ENCODE data around the gene RFPL2. TPM values are rescaled to one million over a fixed set of nuclear protein-coding genes. Genes with fewer than 3 reads are reported as not detected.
"Not testable (repeated sequence)": the region's sequence is repeated elsewhere in the genome, so short reads cannot be mapped to it uniquely, and the experiment has no call there.

Gene RFPL2
- polyA plus RNA-seq, 4 donors, result 0.10 to 0.19 TPM; not detected in 2

DNA sequence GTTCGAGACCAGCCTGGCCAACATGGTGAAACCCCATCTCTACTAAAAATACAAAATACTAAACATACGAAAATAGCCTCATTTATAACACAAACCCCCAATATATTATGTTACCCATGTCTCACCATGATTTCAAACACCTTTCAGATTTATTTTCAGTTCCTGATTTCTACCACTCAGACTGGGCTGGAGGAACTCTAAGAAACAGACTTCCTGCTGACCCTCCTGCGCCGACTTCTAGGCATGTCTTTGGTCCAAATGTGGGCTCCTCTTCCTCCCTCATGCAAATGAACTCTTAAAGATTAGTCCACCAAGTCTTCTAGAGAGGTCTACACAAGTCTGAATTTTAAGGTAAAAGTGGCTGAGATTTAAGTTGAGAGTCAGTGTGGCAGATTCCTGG lies 56.5 kb downstream of the RFPL2 start:
- not testable (repeated sequence) for H3K4me3 ChIP-seq (ENCODE audit: low read depth in 1 of 3, low read length in 3 of 3); H3K36me3 ChIP-seq (ENCODE audit: control insufficient read depth in 3 of 3, insufficient read depth in 2 of 3, low read depth in 1 of 3, low read length in 3 of 3); H3K9me3 ChIP-seq (ENCODE audit: control insufficient read depth in 2 of 2, insufficient read depth in 1 of 2, low read depth in 1 of 2, low read length in 1 of 2); H3K27me3 ChIP-seq (ENCODE audit: control insufficient read depth in 3 of 3, insufficient read depth in 3 of 3, low read length in 3 of 3); H3K27ac ChIP-seq (ENCODE audit: low read depth in 1 of 3, low read length in 2 of 3); FAIRE-seq; H3K4me1 ChIP-seq (ENCODE audit: control insufficient read depth in 3 of 3, insufficient read depth in 2 of 3, low read depth in 1 of 3, low read length in 2 of 3); DNase-seq
- 84 to 96% (median 87%) methylated on average over 4 of the region's 4 CpGs for WGBS, 3 donors

DNA sequence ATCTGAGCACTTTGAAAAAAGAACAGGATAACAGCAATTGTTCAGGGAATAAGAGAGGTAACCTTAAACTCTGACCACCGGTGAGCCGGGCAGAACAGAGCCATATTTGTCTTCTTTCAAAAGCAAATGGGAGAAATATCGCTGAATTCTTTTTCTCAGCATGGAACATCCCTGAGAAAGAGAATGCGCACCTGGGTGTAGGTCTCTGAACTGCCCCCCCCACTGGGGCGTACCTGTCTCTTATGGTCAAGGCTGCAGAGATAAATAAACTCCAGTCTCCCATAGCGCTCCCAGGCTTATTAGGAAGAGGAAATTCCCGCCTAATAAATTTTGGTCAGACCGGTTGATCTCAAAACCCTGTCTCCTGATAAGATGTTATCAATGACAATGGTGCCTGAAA lies 57.7 kb downstream of the RFPL2 start:
- H3K4me3 ChIP-seq (ENCODE audit: low read depth in 1 of 3, low read length in 3 of 3); DNase-seq; H3K27ac ChIP-seq (ENCODE audit: low read depth in 1 of 3, low read length in 2 of 3); FAIRE-seq; H3K9me3 ChIP-seq (ENCODE audit: control insufficient read depth in 2 of 2, insufficient read depth in 1 of 2, low read depth in 1 of 2, low read length in 1 of 2); H3K36me3 ChIP-seq (ENCODE audit: control insufficient read depth in 3 of 3, insufficient read depth in 2 of 3, low read depth in 1 of 3, low read length in 3 of 3); H3K4me1 ChIP-seq (ENCODE audit: control insufficient read depth in 3 of 3, insufficient read depth in 2 of 3, low read depth in 1 of 3, low read length in 2 of 3); H3K27me3 ChIP-seq (ENCODE audit: control insufficient read depth in 3 of 3, insufficient read depth in 3 of 3, low read length in 3 of 3): not testable (repeated sequence)
- WGBS, 3 donors, result 89 to 95% (median 92%) methylated on average over 7 to 8 of the region's 8 CpGs

DNA sequence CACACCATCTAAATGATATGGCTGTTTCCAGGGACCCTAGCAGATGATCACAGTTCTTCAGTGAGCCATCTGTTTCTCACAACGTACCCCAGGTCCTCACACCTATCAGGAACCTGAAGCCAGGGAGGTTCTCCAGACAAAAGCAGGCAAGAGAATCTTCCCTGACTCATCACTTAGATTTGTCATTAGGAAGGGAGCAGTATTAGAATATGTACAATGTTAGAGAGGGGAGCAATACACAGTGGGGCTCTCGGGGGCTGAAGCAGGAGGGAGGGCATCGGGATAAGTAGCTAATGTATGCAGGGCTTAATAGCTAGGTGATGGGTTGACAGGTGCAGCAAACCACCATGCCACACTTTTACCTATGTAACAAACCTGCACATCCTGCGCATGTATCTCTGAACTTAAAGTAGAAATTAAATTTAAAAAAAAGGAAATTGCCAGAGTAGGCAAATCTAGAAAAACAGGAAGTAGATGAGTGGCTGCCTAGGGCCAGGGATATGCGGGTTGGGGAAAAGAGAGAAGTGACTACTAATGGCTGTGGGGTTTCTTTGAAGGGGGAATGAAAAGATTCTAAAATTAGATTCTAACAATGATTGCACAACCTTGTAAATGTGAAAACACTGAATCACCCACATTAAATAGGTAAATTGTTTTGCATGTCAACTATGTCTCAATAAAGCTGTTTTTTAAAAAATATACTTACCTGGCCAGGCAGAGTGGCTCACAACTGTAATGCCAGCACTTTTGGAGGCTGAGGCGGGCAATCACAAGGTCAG lies 60.2 kb downstream of the RFPL2 start:
- Histone ChIP-seq H3K9me3 (ENCODE audit: control insufficient read depth in 2 of 2, insufficient read depth in 1 of 2, low read depth in 1 of 2, low read length in 1 of 2) (peaks cover 0 to 3% of the 10 kb centered on the region in 2 donors), H3K4me1 (ENCODE audit: control insufficient read depth in 3 of 3, insufficient read depth in 2 of 3, low read depth in 1 of 3, low read length in 2 of 3) (no peaks in the 10 kb centered on the region), H3K27me3 (ENCODE audit: control insufficient read depth in 3 of 3, insufficient read depth in 3 of 3, low read length in 3 of 3) (no peaks in the 10 kb centered on the region), H3K4me3 (ENCODE audit: low read depth in 1 of 3, low read length in 3 of 3) (no peak overlapping the region), H3K36me3 (ENCODE audit: control insufficient read depth in 3 of 3, insufficient read depth in 2 of 3, low read depth in 1 of 3, low read length in 3 of 3) (no peaks in the 10 kb centered on the region), H3K27ac (ENCODE audit: low read depth in 1 of 3, low read length in 2 of 3) (no peak overlapping the region)
- 57 to 75% (median 74%) methylated on average over 6 of the region's 6 CpGs for WGBS, 3 donors
- DNase-seq (no peak), FAIRE-seq (no peak)

DNA sequence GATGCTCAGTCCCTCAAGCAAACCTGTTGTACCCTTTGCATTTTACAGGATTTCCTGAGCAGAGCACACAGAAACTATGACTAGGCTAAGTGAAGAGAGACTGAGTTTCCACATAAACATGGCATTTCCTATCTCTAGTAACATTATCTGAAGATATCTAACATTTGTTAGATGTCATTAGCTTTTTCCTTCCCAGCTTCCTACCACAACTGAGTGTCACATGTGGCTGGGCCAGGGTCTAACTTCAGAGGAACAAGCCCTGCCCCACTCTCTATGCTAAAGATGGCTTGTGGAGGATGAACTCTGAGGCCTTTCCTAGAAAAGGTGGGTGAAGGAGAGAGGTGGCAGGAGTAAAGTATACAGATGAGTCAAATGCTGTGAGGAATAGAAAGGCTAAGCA lies 62.3 kb downstream of the RFPL2 start:
- H3K4me1 ChIP-seq (ENCODE audit: control insufficient read depth in 3 of 3, insufficient read depth in 2 of 3, low read depth in 1 of 3, low read length in 2 of 3), result no peaks in the 10 kb centered on the region
- H3K4me3 ChIP-seq (ENCODE audit: low read depth in 1 of 3, low read length in 3 of 3), result no peak overlapping the region
- H3K9me3 ChIP-seq (ENCODE audit: control insufficient read depth in 2 of 2, insufficient read depth in 1 of 2, low read depth in 1 of 2, low read length in 1 of 2), result peaks cover 0 to 7% of the 10 kb centered on the region in 2 donors
- H3K27ac ChIP-seq (ENCODE audit: low read depth in 1 of 3, low read length in 2 of 3), result no peak overlapping the region
- FAIRE-seq (no peak), DNase-seq (no peak)
- no peaks in the 10 kb centered on the region for H3K36me3 ChIP-seq (ENCODE audit: control insufficient read depth in 3 of 3, insufficient read depth in 2 of 3, low read depth in 1 of 3, low read length in 3 of 3)
- no peaks in the 10 kb centered on the region for H3K27me3 ChIP-seq (ENCODE audit: control insufficient read depth in 3 of 3, insufficient read depth in 3 of 3, low read length in 3 of 3)

DNA sequence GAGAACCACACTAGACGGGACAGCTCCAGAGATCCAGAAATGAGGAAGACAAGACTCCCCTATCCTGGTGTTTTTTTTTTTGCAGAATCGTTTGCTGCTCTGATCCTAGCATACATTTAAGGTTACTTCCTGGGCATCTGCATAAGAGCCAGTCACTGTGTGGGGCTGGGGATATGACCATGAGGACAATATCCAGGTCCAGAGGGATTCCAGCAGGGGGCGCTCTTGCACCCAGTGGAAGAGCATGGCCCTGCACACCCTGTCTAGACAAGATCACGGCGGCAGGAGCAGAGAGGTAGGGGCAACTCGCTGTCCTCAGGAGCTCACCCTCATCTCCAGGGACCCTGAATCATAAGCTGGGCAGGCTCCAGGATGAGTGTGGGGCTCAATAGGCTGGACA lies 64.2 kb downstream of the RFPL2 start:
- not testable (repeated sequence) for FAIRE-seq; H3K4me3 ChIP-seq (ENCODE audit: low read depth in 1 of 3, low read length in 3 of 3); H3K4me1 ChIP-seq (ENCODE audit: control insufficient read depth in 3 of 3, insufficient read depth in 2 of 3, low read depth in 1 of 3, low read length in 2 of 3); H3K27me3 ChIP-seq (ENCODE audit: control insufficient read depth in 3 of 3, insufficient read depth in 3 of 3, low read length in 3 of 3); H3K36me3 ChIP-seq (ENCODE audit: control insufficient read depth in 3 of 3, insufficient read depth in 2 of 3, low read depth in 1 of 3, low read length in 3 of 3); DNase-seq; H3K9me3 ChIP-seq (ENCODE audit: control insufficient read depth in 2 of 2, insufficient read depth in 1 of 2, low read depth in 1 of 2, low read length in 1 of 2); H3K27ac ChIP-seq (ENCODE audit: low read depth in 1 of 3, low read length in 2 of 3)
- WGBS, 3 donors, result 36 to 47% (median 46%) methylated on average over 5 to 6 of the region's 6 CpGs

Other genes with a start within 250 kb of the RFPL2 start
- gene SLC5A1, start 161.8 kb downstream of the RFPL2 start, polyA plus RNA-seq, result 100 to 1,000 TPM in 3 of 4 donors, 10 to 100 TPM in 1; 29.6 to 364 (median 274) TPM
- gene C22orf42, start 45.8 kb downstream of the RFPL2 start, polyA plus RNA-seq, result under 1 TPM in 2 of 4 donors, not detected in 2; 0.09 TPM
- 1 to 10 TPM in 3 of 4 donors, under 1 TPM in 1; 0.75 to 9.4 (median 6.8) TPM for gene SLC5A4, start 50.3 kb upstream of the RFPL2 start, polyA plus RNA-seq
- under 1 TPM in 1 of 4 donors, not detected in 3; 0.04 TPM for gene RFPL3, start 152.8 kb upstream of the RFPL2 start, polyA plus RNA-seq
- 100 to 1,000 TPM in 3 of 4 donors, 10 to 100 TPM in 1; 75.7 to 206 (median 123) TPM for gene RTCB, start 207.2 kb upstream of the RFPL2 start, polyA plus RNA-seq